Trophoblast cell (in vitro differentiated cells and primary cell): Measurements from ENCODE around the gene CSDE1.

Experiments
- DNase-seq, 2 donors: peaks; one replicate each; pipeline ENCODE4 v3.0.0-alpha.2; 2016
- H2AFZ ChIP-seq: 2 replicates; pipeline ENCODE4 v1.6.1; 2013; ENCODE audit warnings: low read length, moderate library complexity, mild to moderate bottlenecking; ENCODE audit not compliant: insufficient read depth, poor library complexity
- H2AK5ac ChIP-seq: 2 replicates; pipeline ENCODE4 v1.6.1; 2013; ENCODE audit warnings: mild to moderate bottlenecking, low read length
- H2BK120ac ChIP-seq: 2 replicates; pipeline ENCODE4 v1.6.1; 2013; ENCODE audit warnings: low read length, mild to moderate bottlenecking, moderate library complexity; ENCODE audit not compliant: insufficient read depth, poor library complexity
- H2BK12ac ChIP-seq: 2 replicates; pipeline ENCODE4 v1.6.1; 2013; ENCODE audit warnings: mild to moderate bottlenecking, low read length, moderate library complexity
- H2BK5ac ChIP-seq: 2 replicates; pipeline ENCODE4 v1.6.1; 2013; ENCODE audit warnings: low read length, low read depth, moderate library complexity, mild to moderate bottlenecking; ENCODE audit not compliant: poor library complexity
- H3K14ac ChIP-seq: 2 replicates; pipeline ENCODE4 v1.6.1; 2013; ENCODE audit warnings: mild to moderate bottlenecking, low read length
- H3K18ac ChIP-seq: 2 replicates; pipeline ENCODE4 v1.6.1; 2013; ENCODE audit warnings: mild to moderate bottlenecking, low read length
- H3K23ac ChIP-seq: 2 replicates; pipeline ENCODE4 v1.6.1; 2013; ENCODE audit warnings: low read length
- H3K27ac ChIP-seq: 2 replicates; pipeline ENCODE4 v1.5.1; 2013; ENCODE audit warnings: low read depth, mild to moderate bottlenecking, inconsistent platforms, low read length, moderate library complexity
- H3K27me3 ChIP-seq: 2 replicates; pipeline ENCODE4 v1.6.1; 2013; ENCODE audit warnings: inconsistent platforms, mild to moderate bottlenecking, low read length, moderate library complexity; ENCODE audit not compliant: insufficient read depth
- H3K36me3 ChIP-seq, 2 experiments: 1 replicate in 1 of 2; 2 replicates in 1 of 2; pipeline ENCODE4 v1.6.1; 2013; ENCODE audit warnings: low read length in 2 of 2, mild to moderate bottlenecking in 2 of 2, moderate library complexity in 1 of 2; ENCODE audit not compliant: insufficient read depth in 2 of 2, control insufficient read depth in 1 of 2
- H3K4ac ChIP-seq: 2 replicates; pipeline ENCODE4 v1.6.1; 2013; ENCODE audit warnings: low read depth, mild to moderate bottlenecking, low read length, moderate library complexity
- H3K4me1 ChIP-seq, 2 experiments: 1 replicate in 1 of 2; 2 replicates in 1 of 2; pipeline ENCODE4 v1.6.1; 2013; ENCODE audit warnings: low read length in 2 of 2, mild to moderate bottlenecking in 2 of 2, moderate library complexity in 1 of 2; ENCODE audit not compliant: insufficient read depth in 2 of 2, control insufficient read depth in 1 of 2
- H3K4me2 ChIP-seq: 2 replicates; pipeline ENCODE4 v1.6.1; 2013; ENCODE audit warnings: inconsistent platforms, mild to moderate bottlenecking, low read length, moderate library complexity
- H3K4me3 ChIP-seq: 2 replicates; pipeline ENCODE4 v1.5.1; 2013; ENCODE audit warnings: mild to moderate bottlenecking, low read depth, low read length, inconsistent platforms
- H3K79me1 ChIP-seq: one replicate; pipeline ENCODE4 v1.6.1; 2013; ENCODE audit warnings: low read length
- H3K79me2 ChIP-seq: 2 replicates; pipeline ENCODE4 v1.6.1; 2013; ENCODE audit warnings: low read length, mild to moderate bottlenecking; ENCODE audit not compliant: control insufficient read depth, insufficient read depth, poor library complexity
- H3K9ac ChIP-seq: 2 replicates; pipeline ENCODE4 v1.6.1; 2013; ENCODE audit warnings: mild to moderate bottlenecking, low read length
- H3K9me3 ChIP-seq: 2 replicates; pipeline ENCODE4 v1.6.1; 2013; ENCODE audit warnings: low read depth, mild to moderate bottlenecking, control low read depth, inconsistent platforms, low read length; ENCODE audit not compliant: insufficient read depth
- H4K12ac ChIP-seq: 2 replicates; pipeline ENCODE4 v1.6.1; 2013; ENCODE audit warnings: low read depth, mild to moderate bottlenecking, low read length, moderate library complexity
- H4K8ac ChIP-seq: 2 replicates; pipeline ENCODE4 v1.6.1; 2013; ENCODE audit warnings: low read depth, mild to moderate bottlenecking, low read length, moderate library complexity
- H4K91ac ChIP-seq: one replicate; pipeline ENCODE4 v1.6.1; 2013; ENCODE audit warnings: low read depth, mild to moderate bottlenecking, low read length, moderate library complexity
- WGBS: extraction: QIAGEN DNeasy Blood & Tissue Kit; methylation state at CpG from one replicate; pipeline ENCODE4 v1.1.7; 2013; ENCODE audit warnings: missing lambda C conversion rate; ENCODE audit not compliant: insufficient read length, insufficient coverage; ENCODE audit errors: extremely low coverage; 5-methylcytosine and 5-hydroxymethylcytosine counted together

The CSDE1 gene

DNA sequence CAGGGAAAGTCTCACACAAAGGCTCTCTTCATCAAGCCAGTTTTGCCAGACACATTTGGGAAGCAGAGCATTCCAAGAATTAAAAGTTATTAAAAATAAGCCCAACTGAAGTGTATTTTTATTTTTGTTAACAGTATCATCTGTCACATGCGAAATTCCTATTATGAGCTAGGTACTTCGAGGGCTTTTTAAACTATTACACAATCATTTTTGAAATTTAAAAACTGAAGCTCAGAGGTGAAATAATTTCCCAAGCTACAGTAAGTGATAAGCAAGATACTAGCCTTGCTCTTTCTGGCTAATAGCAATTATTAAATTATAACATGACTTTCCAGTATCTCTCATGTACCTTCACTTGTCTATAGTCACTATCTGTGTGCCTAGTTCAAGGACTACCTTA lies 29.2 kb downstream of the CSDE1 start:
- DNase-seq: no peak
- Histone ChIP-seq H2BK12ac (no peak overlapping the region), H4K91ac (no peak overlapping the region), H3K79me1 (no peaks in the 10 kb centered on the region), H4K8ac (no peak overlapping the region), H3K14ac (no peak overlapping the region), H3K79me2 (no peaks in the 10 kb centered on the region), H3K4me1 (no peaks in the 10 kb centered on the region), H3K18ac (no peak overlapping the region), H3K27me3 (no peaks in the 10 kb centered on the region), H3K27ac (no peak overlapping the region), H3K23ac (no peak overlapping the region), H3K4me2 (no peak overlapping the region), H3K9ac (no peak overlapping the region), H4K12ac (no peak overlapping the region), H3K4ac (no peak overlapping the region), H3K9me3 (no peaks in the 10 kb centered on the region), H2AK5ac (no peak overlapping the region), H2BK120ac (no peak overlapping the region), H2AFZ (no peak overlapping the region), H2BK5ac (no peak overlapping the region), H3K4me3 (no peak overlapping the region), H3K36me3 (peaks cover 20 to 35% of the 10 kb centered on the region in 2 experiments)
- WGBS: no CpG with 5 or more reads among the region's 2 CpGs

- no peak overlapping the region for H3K14ac ChIP-seq
- H3K23ac ChIP-seq: no peak overlapping the region
- no peak for DNase-seq
- no peaks in the 10 kb centered on the region for H3K79me1 ChIP-seq
- no peak overlapping the region for H3K4ac ChIP-seq
- no peak overlapping the region for H3K9ac ChIP-seq
- no peak overlapping the region for H2BK120ac ChIP-seq
- no peaks in the 10 kb centered on the region for H3K4me1 ChIP-seq
- no peak overlapping the region for H4K12ac ChIP-seq
- no peak overlapping the region for H3K4me3 ChIP-seq
- H2AK5ac ChIP-seq: no peak overlapping the region
- H2BK5ac ChIP-seq: no peak overlapping the region
- no peak overlapping the region for H4K91ac ChIP-seq
- H3K79me2 ChIP-seq: no peaks in the 10 kb centered on the region
- no peak overlapping the region for H3K4me2 ChIP-seq
- no peaks in the 10 kb centered on the region for H3K9me3 ChIP-seq
- no peak overlapping the region for H3K27ac ChIP-seq
- no peaks in the 10 kb centered on the region for H3K27me3 ChIP-seq
- no peak overlapping the region for H2BK12ac ChIP-seq
- no peak overlapping the region for H2AFZ ChIP-seq
- WGBS: no CpG with 5 or more reads among the region's 1 CpG
- H4K8ac ChIP-seq: no peak overlapping the region
- no peak overlapping the region for H3K18ac ChIP-seq
- H3K36me3 ChIP-seq: peaks cover 23 to 42% of the 10 kb centered on the region in 2 experiments
Observed at GRCh38 chr1:114725230-114725629, 32.6 kb downstream of the CSDE1 start.

DNA sequence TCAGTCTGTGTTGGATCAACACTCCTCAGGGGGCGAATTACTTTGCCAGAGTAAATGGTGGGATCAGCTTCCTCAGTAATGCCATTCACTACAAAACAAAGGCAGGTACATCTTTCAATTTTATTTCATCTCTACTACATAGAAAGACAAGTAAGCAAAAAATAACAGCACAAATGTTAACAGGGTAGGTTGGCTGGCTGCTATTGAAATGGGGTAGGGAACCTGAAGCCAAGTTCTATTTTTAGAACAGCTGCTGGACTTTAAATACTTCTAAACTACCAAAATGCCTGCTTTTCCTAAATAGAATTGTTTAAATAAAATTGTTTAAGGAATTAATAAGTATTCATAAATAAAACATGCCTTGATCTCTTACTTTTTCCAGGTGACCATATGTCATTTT lies 33.9 kb downstream of the CSDE1 start:
- Histone ChIP-seq H3K14ac (no peak overlapping the region), H2BK5ac (no peak overlapping the region), H4K8ac (no peak overlapping the region), H3K9ac (no peak overlapping the region), H3K4ac (no peak overlapping the region), H3K9me3 (no peaks in the 10 kb centered on the region), H3K79me1 (no peaks in the 10 kb centered on the region), H2BK12ac (no peak overlapping the region), H3K4me2 (no peak overlapping the region), H3K79me2 (no peaks in the 10 kb centered on the region), H3K27ac (no peak overlapping the region), H3K4me1 (no peaks in the 10 kb centered on the region), H2AFZ (no peak overlapping the region), H3K23ac (no peak overlapping the region), H3K36me3 (peaks cover 21 to 43% of the 10 kb centered on the region in 2 experiments), H3K18ac (no peak overlapping the region), H4K12ac (no peak overlapping the region), H4K91ac (no peak overlapping the region), H3K27me3 (no peaks in the 10 kb centered on the region), H2AK5ac (no peak overlapping the region), H2BK120ac (no peak overlapping the region), H3K4me3 (no peak overlapping the region)
- no CpG with 5 or more reads among the region's 1 CpG for WGBS
- no peak for DNase-seq

GRCh38 chr1:114723457-114723856 lies 34.3 kb downstream of the CSDE1 start:
- Histone ChIP-seq H2BK120ac (no peak overlapping the region), H3K4me2 (no peak overlapping the region), H3K14ac (no peak overlapping the region), H2AK5ac (no peak overlapping the region), H4K91ac (no peak overlapping the region), H3K79me2 (no peaks in the 10 kb centered on the region), H3K18ac (no peak overlapping the region), H3K27ac (no peak overlapping the region), H3K4ac (no peak overlapping the region), H3K4me1 (no peaks in the 10 kb centered on the region), H3K4me3 (no peak overlapping the region), H2BK12ac (no peak overlapping the region), H3K27me3 (no peaks in the 10 kb centered on the region), H3K23ac (no peak overlapping the region), H3K9me3 (no peaks in the 10 kb centered on the region), H4K12ac (no peak overlapping the region), H3K79me1 (no peaks in the 10 kb centered on the region), H3K36me3 (peaks cover 23 to 46% of the 10 kb centered on the region in 2 experiments), H4K8ac (no peak overlapping the region), H2BK5ac (no peak overlapping the region), H3K9ac (no peak overlapping the region), H2AFZ (no peak overlapping the region)
- WGBS: no CpG with 5 or more reads among the region's 1 CpG
- DNase-seq: no peak
